HEK293 (cell line): ENCODE measurements around the gene MYH3.

ENCODE experiments used
- CTCF ChIA-PET: fragments of 350-600 bp; formaldehyde crosslinking; extraction: SDS; loops from one replicate; lab custom pipeline; 2021; ENCODE audit warnings: antibody characterized with exemption; lab: Yijun Ruan, JAX
- POLR2A ChIA-PET: fragments of 300-600 bp; formaldehyde crosslinking; extraction: SDS; loops from one replicate; lab custom pipeline; 2020; ENCODE audit warnings: antibody characterized with exemption, inconsistent platforms; lab: Yijun Ruan, JAX
- H3K27ac ChIP-seq: fragments of 200-500 bp; sonication (Bioruptor generic); 2 replicates; pipeline ENCODE4 v1.5.1; 2014; ENCODE audit warnings: low read depth, low read length, control low read depth, inconsistent platforms; ENCODE audit errors: extremely low read depth
- H3K36me3 ChIP-seq, 2 experiments: fragments of 200-500 bp in 1 of 2; sonication (Bioruptor generic) in 1 of 2; 1 replicate in 1 of 2; 2 replicates in 1 of 2; pipeline ENCODE4 v1.5.1; 2014 to 2017; ENCODE audit warnings: inconsistent platforms in 2 of 2, low read length in 2 of 2; ENCODE audit not compliant: control insufficient read depth in 2 of 2, insufficient read depth in 1 of 2
- H3K4me1 ChIP-seq: fragments of 200-500 bp; sonication (Bioruptor generic); 2 replicates; pipeline ENCODE4 v1.5.1; 2014; ENCODE audit warnings: mild to moderate bottlenecking, low read length, inconsistent platforms; ENCODE audit not compliant: control insufficient read depth, insufficient read depth
- H3K4me3 ChIP-seq: 2 replicates; pipeline ENCODE4 v1.5.1; 2011; ENCODE audit warnings: low read depth, mild to moderate bottlenecking, control low read depth, low read length, moderate library complexity
- H3K9me3 ChIP-seq: fragments of 200-500 bp; sonication (Bioruptor generic); 2 replicates; pipeline ENCODE4 v1.5.1; 2014; ENCODE audit warnings: low read depth, low read length, inconsistent platforms; ENCODE audit not compliant: control insufficient read depth, insufficient read depth
- GLIS2 ChIP-seq: fragments of 450-650 bp; formaldehyde crosslinking; IDR thresholded peaks from 2 replicates; pipeline ENCODE4 v1.5.1; 2016; ENCODE audit warnings: missing biosample characterization, missing genetic modification characterization
- ZBTB1 ChIP-seq: fragments of 450-650 bp; formaldehyde crosslinking; IDR thresholded peaks from 2 replicates; pipeline ENCODE4 v1.5.1; 2016; ENCODE audit warnings: missing biosample characterization, missing genetic modification characterization
- ZNF121 ChIP-seq: fragments of 450-650 bp; formaldehyde crosslinking; IDR thresholded peaks from 2 replicates; pipeline ENCODE4 v1.5.1; 2016; ENCODE audit warnings: missing biosample characterization, missing genetic modification characterization
- ZNF324 ChIP-seq: fragments of 450-650 bp; formaldehyde crosslinking; IDR thresholded peaks from 2 replicates; pipeline ENCODE4 v1.5.1; 2016; ENCODE audit warnings: missing biosample characterization, missing genetic modification characterization
- ZNF513 ChIP-seq: fragments of 450-650 bp; IDR thresholded peaks from 2 replicates; pipeline ENCODE4 v1.5.1; 2018; ENCODE audit warnings: missing biosample characterization, missing genetic modification characterization
- ZNF518A ChIP-seq: fragments of 450-650 bp; formaldehyde crosslinking; conservative IDR thresholded peaks from 2 replicates; pipeline ENCODE4 v1.5.1; 2016; ENCODE audit warnings: low read depth, missing biosample characterization, missing genetic modification characterization
- ZNF624 ChIP-seq: fragments of 450-650 bp; formaldehyde crosslinking; IDR thresholded peaks from 2 replicates; pipeline ENCODE4 v1.5.1; 2017; ENCODE audit warnings: missing biosample characterization, missing genetic modification characterization
- ZSCAN23 ChIP-seq: fragments of 450-650 bp; formaldehyde crosslinking; IDR thresholded peaks from 2 replicates; pipeline ENCODE4 v1.5.1; 2016; ENCODE audit warnings: missing biosample characterization, missing genetic modification characterization
- TF ChIP-seq, protein P1 (sequence below): fragments of 450-650 bp; formaldehyde crosslinking; IDR thresholded peaks from 2 replicates; pipeline ENCODE4 v1.5.1; 2016; ENCODE audit warnings: missing biosample characterization, missing genetic modification characterization
- TF ChIP-seq, protein P2 (sequence below): fragments of 450-650 bp; formaldehyde crosslinking; IDR thresholded peaks from 2 replicates; pipeline ENCODE4 v1.5.1; 2016; ENCODE audit warnings: missing biosample characterization, missing genetic modification characterization, borderline replicate concordance
- TF ChIP-seq, protein P3 (sequence below): fragments of 450-650 bp; formaldehyde crosslinking; IDR thresholded peaks from 2 replicates; pipeline ENCODE4 v1.5.1; 2016; ENCODE audit warnings: missing biosample characterization, missing genetic modification characterization

The MYH3 gene

GRCh38 chr17:10699856-10700255 is 42.7 kb upstream of the MYH3 start:
- H3K4me3 ChIP-seq: no peak overlapping the region
- peaks cover 6% of the 10 kb centered on the region for H3K4me1 ChIP-seq
- H3K36me3 ChIP-seq: peaks cover 9 to 12% of the 10 kb centered on the region in 2 experiments
- POLR2A ChIA-PET: interaction anchor here (1.1 kb wide), 1 partner anchor 1321 kb away, joined by 4 read pairs; the partner anchor contains the start of gene MAP2K4
- CTCF ChIA-PET: interaction anchor here (0.6 to 1.3 kb wide), 3 partner anchors 16 to 773 kb away, joined by 3 to 6 read pairs (median 3); no protein-coding TSS in a partner anchor
- H3K9me3 ChIP-seq: no peaks in the 10 kb centered on the region
- TF ChIP-seq GLIS2 (tag by site-specific recombination) (no peak), ZNF121 (tag by site-specific recombination) (no peak), ZNF513 (no peak), ZNF624 (tag by site-specific recombination) (no peak), ZSCAN23 (tag by site-specific recombination) (no peak), ZBTB1 (tag by site-specific recombination) (no peak), ZNF518A (tag by site-specific recombination) (no peak), ZNF324 (no peak)
- TF ChIP-seq, protein P1, sequence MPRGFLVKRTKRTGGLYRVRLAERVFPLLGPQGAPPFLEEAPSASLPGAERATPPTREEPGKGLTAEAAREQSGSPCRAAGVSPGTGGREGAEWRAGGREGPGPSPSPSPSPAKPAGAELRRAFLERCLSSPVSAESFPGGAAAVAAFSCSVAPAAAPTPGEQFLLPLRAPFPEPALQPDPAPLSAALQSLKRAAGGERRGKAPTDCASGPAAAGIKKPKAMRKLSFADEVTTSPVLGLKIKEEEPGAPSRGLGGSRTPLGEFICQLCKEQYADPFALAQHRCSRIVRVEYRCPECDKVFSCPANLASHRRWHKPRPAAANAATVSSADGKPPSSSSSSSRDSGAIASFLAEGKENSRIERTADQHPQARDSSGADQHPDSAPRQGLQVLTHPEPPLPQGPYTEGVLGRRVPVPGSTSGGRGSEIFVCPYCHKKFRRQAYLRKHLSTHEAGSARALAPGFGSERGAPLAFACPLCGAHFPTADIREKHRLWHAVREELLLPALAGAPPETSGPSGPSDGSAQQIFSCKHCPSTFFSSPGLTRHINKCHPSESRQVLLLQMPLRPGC (tag by site-specific recombination): no peak
- TF ChIP-seq, protein P2, sequence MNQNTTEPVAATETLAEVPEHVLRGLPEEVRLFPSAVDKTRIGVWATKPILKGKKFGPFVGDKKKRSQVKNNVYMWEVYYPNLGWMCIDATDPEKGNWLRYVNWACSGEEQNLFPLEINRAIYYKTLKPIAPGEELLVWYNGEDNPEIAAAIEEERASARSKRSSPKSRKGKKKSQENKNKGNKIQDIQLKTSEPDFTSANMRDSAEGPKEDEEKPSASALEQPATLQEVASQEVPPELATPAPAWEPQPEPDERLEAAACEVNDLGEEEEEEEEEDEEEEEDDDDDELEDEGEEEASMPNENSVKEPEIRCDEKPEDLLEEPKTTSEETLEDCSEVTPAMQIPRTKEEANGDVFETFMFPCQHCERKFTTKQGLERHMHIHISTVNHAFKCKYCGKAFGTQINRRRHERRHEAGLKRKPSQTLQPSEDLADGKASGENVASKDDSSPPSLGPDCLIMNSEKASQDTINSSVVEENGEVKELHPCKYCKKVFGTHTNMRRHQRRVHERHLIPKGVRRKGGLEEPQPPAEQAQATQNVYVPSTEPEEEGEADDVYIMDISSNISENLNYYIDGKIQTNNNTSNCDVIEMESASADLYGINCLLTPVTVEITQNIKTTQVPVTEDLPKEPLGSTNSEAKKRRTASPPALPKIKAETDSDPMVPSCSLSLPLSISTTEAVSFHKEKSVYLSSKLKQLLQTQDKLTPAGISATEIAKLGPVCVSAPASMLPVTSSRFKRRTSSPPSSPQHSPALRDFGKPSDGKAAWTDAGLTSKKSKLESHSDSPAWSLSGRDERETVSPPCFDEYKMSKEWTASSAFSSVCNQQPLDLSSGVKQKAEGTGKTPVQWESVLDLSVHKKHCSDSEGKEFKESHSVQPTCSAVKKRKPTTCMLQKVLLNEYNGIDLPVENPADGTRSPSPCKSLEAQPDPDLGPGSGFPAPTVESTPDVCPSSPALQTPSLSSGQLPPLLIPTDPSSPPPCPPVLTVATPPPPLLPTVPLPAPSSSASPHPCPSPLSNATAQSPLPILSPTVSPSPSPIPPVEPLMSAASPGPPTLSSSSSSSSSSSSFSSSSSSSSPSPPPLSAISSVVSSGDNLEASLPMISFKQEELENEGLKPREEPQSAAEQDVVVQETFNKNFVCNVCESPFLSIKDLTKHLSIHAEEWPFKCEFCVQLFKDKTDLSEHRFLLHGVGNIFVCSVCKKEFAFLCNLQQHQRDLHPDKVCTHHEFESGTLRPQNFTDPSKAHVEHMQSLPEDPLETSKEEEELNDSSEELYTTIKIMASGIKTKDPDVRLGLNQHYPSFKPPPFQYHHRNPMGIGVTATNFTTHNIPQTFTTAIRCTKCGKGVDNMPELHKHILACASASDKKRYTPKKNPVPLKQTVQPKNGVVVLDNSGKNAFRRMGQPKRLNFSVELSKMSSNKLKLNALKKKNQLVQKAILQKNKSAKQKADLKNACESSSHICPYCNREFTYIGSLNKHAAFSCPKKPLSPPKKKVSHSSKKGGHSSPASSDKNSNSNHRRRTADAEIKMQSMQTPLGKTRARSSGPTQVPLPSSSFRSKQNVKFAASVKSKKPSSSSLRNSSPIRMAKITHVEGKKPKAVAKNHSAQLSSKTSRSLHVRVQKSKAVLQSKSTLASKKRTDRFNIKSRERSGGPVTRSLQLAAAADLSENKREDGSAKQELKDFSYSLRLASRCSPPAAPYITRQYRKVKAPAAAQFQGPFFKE (tag by site-specific recombination): no peak
- TF ChIP-seq, protein P3, sequence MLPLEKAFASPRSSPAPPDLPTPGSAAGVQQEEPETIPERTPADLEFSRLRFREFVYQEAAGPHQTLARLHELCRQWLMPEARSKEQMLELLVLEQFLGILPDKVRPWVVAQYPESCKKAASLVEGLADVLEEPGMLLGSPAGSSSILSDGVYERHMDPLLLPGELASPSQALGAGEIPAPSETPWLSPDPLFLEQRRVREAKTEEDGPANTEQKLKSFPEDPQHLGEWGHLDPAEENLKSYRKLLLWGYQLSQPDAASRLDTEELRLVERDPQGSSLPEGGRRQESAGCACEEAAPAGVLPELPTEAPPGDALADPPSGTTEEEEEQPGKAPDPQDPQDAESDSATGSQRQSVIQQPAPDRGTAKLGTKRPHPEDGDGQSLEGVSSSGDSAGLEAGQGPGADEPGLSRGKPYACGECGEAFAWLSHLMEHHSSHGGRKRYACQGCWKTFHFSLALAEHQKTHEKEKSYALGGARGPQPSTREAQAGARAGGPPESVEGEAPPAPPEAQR (tag by site-specific recombination): no peak
- no peak overlapping the region for H3K27ac ChIP-seq
